ENCODE measurements around the gene ADGRD2. TPM values are rescaled to one million over a fixed set of nuclear protein-coding genes. Genes with fewer than 3 reads are reported as not detected.
A peak's percentile ranks its signal among the peaks of the same experiment; 100 is the strongest.

ADGRD2 gene
- total RNA-seq (2014; rRNA removed; shearing (Covaris generic); ENCODE audit: low replicate concordance), result not detected in 2 replicates

- no peak within 1 kb of the TSS for H2AFZ ChIP-seq (ENCODE audit: low read length)
- H3K4me3 ChIP-seq (ENCODE audit: low read length), result no peak within 1 kb of the TSS
- no peaks in the 10 kb centered on the region for H3K9me3 ChIP-seq (ENCODE audit: low read length)
- no peaks in the 10 kb centered on the region for H3K27me3 ChIP-seq (ENCODE audit: low read length)
- no peak within 1 kb of the TSS for H3K27ac ChIP-seq (ENCODE audit: low read length)
- no peaks in the 10 kb centered on the region for H3K4me1 ChIP-seq (ENCODE audit: low read length)
- H3K4me2 ChIP-seq (ENCODE audit: low read depth, low read length, poor library complexity, severe bottlenecking), result no peak within 1 kb of the TSS
- H3K79me2 ChIP-seq (ENCODE audit: low read length), result no peaks in the 10 kb centered on the region
- H3K9me2 ChIP-seq (replicated peaks; ENCODE audit: insufficient read depth, low read length), result no peaks in the 10 kb centered on the region
- H4K20me1 ChIP-seq (ENCODE audit: insufficient read depth, low read depth, low read length), result no peaks in the 10 kb centered on the region
- H3K9ac ChIP-seq (ENCODE audit: low read length), result no peak within 1 kb of the TSS
- no peak for DNase-seq
- no peaks in the 10 kb centered on the region for H3K36me3 ChIP-seq (ENCODE audit: insufficient read depth, low read length)
Measured at GRCh38 chr9:124450241-124450924, at the start of gene ADGRD2. TSS of gene ADGRD2 (plus strand) at chr9:124450451. CDS start at chr9:124451667, 1,216 bp downstream.

GRCh38 chr9:124403246-124403645 is 47.0 kb upstream of the ADGRD2 start:
- peaks cover 30% of the 10 kb centered on the region; the same call in 1 of the 2 replicates for H3K36me3 ChIP-seq (ENCODE audit: insufficient read depth, low read length)

GRCh38 chr9:124409410-124409809 is 40.8 kb upstream of the ADGRD2 start:
- no peak for DNase-seq
- H4K20me1 ChIP-seq (ENCODE audit: insufficient read depth, low read depth, low read length), result no peaks in the 10 kb centered on the region
- peaks cover 59% of the 10 kb centered on the region; the same call in 1 of the 2 replicates for H3K36me3 ChIP-seq (ENCODE audit: insufficient read depth, low read length)
- no peaks in the 10 kb centered on the region for H3K27me3 ChIP-seq (ENCODE audit: low read length)
- no peak overlapping the region for H3K9ac ChIP-seq (ENCODE audit: low read length)
- no peaks in the 10 kb centered on the region for H3K9me2 ChIP-seq (replicated peaks; ENCODE audit: insufficient read depth, low read length)
- H3K27ac ChIP-seq (ENCODE audit: low read length), result no peak overlapping the region
- H2AFZ ChIP-seq (ENCODE audit: low read length), result no peak overlapping the region
- H3K4me3 ChIP-seq (ENCODE audit: low read length), result no peak overlapping the region
- H3K79me2 ChIP-seq (ENCODE audit: low read length), result peaks cover 76% of the 10 kb centered on the region
- H3K4me1 ChIP-seq (ENCODE audit: low read length), result peaks cover 13% of the 10 kb centered on the region
- H3K9me3 ChIP-seq (ENCODE audit: low read length), result no peaks in the 10 kb centered on the region
- H3K4me2 ChIP-seq (ENCODE audit: low read depth, low read length, poor library complexity, severe bottlenecking), result no peak overlapping the region

More at GRCh38 chr9:124403246-124403645, 47.0 kb upstream of the ADGRD2 start:
- no peak overlapping the region for H3K4me2 ChIP-seq (ENCODE audit: low read depth, low read length, poor library complexity, severe bottlenecking)
- no peaks in the 10 kb centered on the region for H3K27me3 ChIP-seq (ENCODE audit: low read length)
- H4K20me1 ChIP-seq (ENCODE audit: insufficient read depth, low read depth, low read length), result 0 out of 2 replicates have a peak, but pooled peaks cover 5% of the 10 kb centered on the region
- H3K9me3 ChIP-seq (ENCODE audit: low read length), result no peaks in the 10 kb centered on the region
- peaks cover 1% of the 10 kb centered on the region; the same call in 1 of the 2 replicates for H3K4me1 ChIP-seq (ENCODE audit: low read length)
- H3K27ac ChIP-seq (ENCODE audit: low read length), result no peak overlapping the region
- H3K79me2 ChIP-seq (ENCODE audit: low read length), result peaks cover 88% of the 10 kb centered on the region
- no peak overlapping the region for H3K9ac ChIP-seq (ENCODE audit: low read length)
- no peak overlapping the region for H2AFZ ChIP-seq (ENCODE audit: low read length)
- no peak overlapping the region for H3K4me3 ChIP-seq (ENCODE audit: low read length)
- no peak for DNase-seq
- no peaks in the 10 kb centered on the region for H3K9me2 ChIP-seq (replicated peaks; ENCODE audit: insufficient read depth, low read length)

GRCh38 chr9:124410321-124410913 is 39.8 kb upstream of the ADGRD2 start:
- H3K79me2 ChIP-seq (ENCODE audit: low read length), result peaks cover 78% of the 10 kb centered on the region
- peaks cover 55% of the 10 kb centered on the region; the same call in 1 of the 2 replicates for H3K36me3 ChIP-seq (ENCODE audit: insufficient read depth, low read length)
- no peak overlapping the region for H3K4me2 ChIP-seq (ENCODE audit: low read depth, low read length, poor library complexity, severe bottlenecking)

GRCh38 chr9:124411514-124412227 is 38.6 kb upstream of the ADGRD2 start:
- Histone ChIP-seq H3K9me3 (ENCODE audit: low read length) (no peaks in the 10 kb centered on the region), H2AFZ (ENCODE audit: low read length) (no peak overlapping the region), H3K4me1 (ENCODE audit: low read length) (peaks cover 17% of the 10 kb centered on the region), H3K4me3 (ENCODE audit: low read length) (no peak overlapping the region), H3K27ac (ENCODE audit: low read length) (no peak overlapping the region), H3K79me2 (ENCODE audit: low read length) (peaks cover 70% of the 10 kb centered on the region), H3K9me2 (replicated peaks; ENCODE audit: insufficient read depth, low read length) (no peaks in the 10 kb centered on the region), H3K4me2 (ENCODE audit: low read depth, low read length, poor library complexity, severe bottlenecking) (no peak overlapping the region), H3K27me3 (ENCODE audit: low read length) (no peaks in the 10 kb centered on the region), H4K20me1 (ENCODE audit: insufficient read depth, low read depth, low read length) (no peaks in the 10 kb centered on the region), H3K36me3 (ENCODE audit: insufficient read depth, low read length) (peaks cover 55% of the 10 kb centered on the region; the same call in 1 of the 2 replicates), H3K9ac (ENCODE audit: low read length) (no peak overlapping the region)
- DNase-seq, result no peak

More at GRCh38 chr9:124410321-124410913, 39.8 kb upstream of the ADGRD2 start:
- Histone ChIP-seq H3K9me3 (ENCODE audit: low read length) (no peaks in the 10 kb centered on the region), H3K4me1 (ENCODE audit: low read length) (peaks cover 14% of the 10 kb centered on the region), H4K20me1 (ENCODE audit: insufficient read depth, low read depth, low read length) (no peaks in the 10 kb centered on the region), H3K9ac (ENCODE audit: low read length) (no peak overlapping the region), H3K27me3 (ENCODE audit: low read length) (no peaks in the 10 kb centered on the region), H3K4me3 (ENCODE audit: low read length) (no peak overlapping the region), H3K9me2 (replicated peaks; ENCODE audit: insufficient read depth, low read length) (no peaks in the 10 kb centered on the region), H2AFZ (ENCODE audit: low read length) (no peak overlapping the region), H3K27ac (ENCODE audit: low read length) (no peak overlapping the region)
- DNase-seq, result peak; percentile 67

- Histone ChIP-seq H3K4me1 (ENCODE audit: low read length) (peaks cover 17% of the 10 kb centered on the region), H3K4me3 (ENCODE audit: low read length) (no peak overlapping the region), H3K9ac (ENCODE audit: low read length) (no peak overlapping the region), H3K9me3 (ENCODE audit: low read length) (no peaks in the 10 kb centered on the region), H4K20me1 (ENCODE audit: insufficient read depth, low read depth, low read length) (no peaks in the 10 kb centered on the region), H3K27ac (ENCODE audit: low read length) (no peak overlapping the region), H3K27me3 (ENCODE audit: low read length) (no peaks in the 10 kb centered on the region), H3K4me2 (ENCODE audit: low read depth, low read length, poor library complexity, severe bottlenecking) (no peak overlapping the region), H2AFZ (ENCODE audit: low read length) (no peak overlapping the region), H3K79me2 (ENCODE audit: low read length) (peaks cover 65% of the 10 kb centered on the region), H3K36me3 (ENCODE audit: insufficient read depth, low read length) (peaks cover 52% of the 10 kb centered on the region; the same call in 1 of the 2 replicates), H3K9me2 (replicated peaks; ENCODE audit: insufficient read depth, low read length) (no peaks in the 10 kb centered on the region)
- no peak for DNase-seq
Measured at GRCh38 chr9:124412228-124412575, 38.0 kb upstream of the ADGRD2 start.

GRCh38 chr9:124414612-124415011 is 35.6 kb upstream of the ADGRD2 start:
- peak overlapping the region; percentile 79 for H3K9ac ChIP-seq (ENCODE audit: low read length)
- H3K9me3 ChIP-seq (ENCODE audit: low read length), result no peaks in the 10 kb centered on the region
- peaks cover 30% of the 10 kb centered on the region; the same call in 1 of the 2 replicates for H3K36me3 ChIP-seq (ENCODE audit: insufficient read depth, low read length)
- no peaks in the 10 kb centered on the region for H3K27me3 ChIP-seq (ENCODE audit: low read length)
- H3K79me2 ChIP-seq (ENCODE audit: low read length), result peaks cover 42% of the 10 kb centered on the region
- H3K27ac ChIP-seq (ENCODE audit: low read length), result no peak overlapping the region
- no peak overlapping the region for H2AFZ ChIP-seq (ENCODE audit: low read length)
- H3K4me3 ChIP-seq (ENCODE audit: low read length), result peak overlapping the region; percentile 82
- peak; percentile 48 for DNase-seq
- H3K4me2 ChIP-seq (ENCODE audit: low read depth, low read length, poor library complexity, severe bottlenecking), result peak overlapping the region; percentile 85
- no peaks in the 10 kb centered on the region for H4K20me1 ChIP-seq (ENCODE audit: insufficient read depth, low read depth, low read length)
- H3K9me2 ChIP-seq (replicated peaks; ENCODE audit: insufficient read depth, low read length), result no peaks in the 10 kb centered on the region
- peaks cover 17% of the 10 kb centered on the region for H3K4me1 ChIP-seq (ENCODE audit: low read length)

Data from Karpas-422 (cell line).